SU-DHL-6 (cell line): Measurements from ENCODE around the gene CPED1.

ENCODE experiments used
- EZH2phosphoT487 ChIP-seq: fragments of 200-600 bp; sonication (generic), shearing (Covaris generic); conservative IDR thresholded peaks from 2 replicates; pipeline ENCODE4 v1.6.1; 2018; ENCODE audit warnings: mild to moderate bottlenecking, antibody characterized with exemption, low read length, moderate library complexity, mixed read lengths
- TF ChIP-seq, protein P1 (sequence below): fragments of 200-600 bp; sonication (generic); IDR thresholded peaks from one replicate; pipeline ENCODE4 v1.5.1; 2017; ENCODE audit warnings: antibody characterized with exemption, mild to moderate bottlenecking, low read length, moderate library complexity; ENCODE audit not compliant: insufficient read depth, poor library complexity, severe bottlenecking

DNA sequence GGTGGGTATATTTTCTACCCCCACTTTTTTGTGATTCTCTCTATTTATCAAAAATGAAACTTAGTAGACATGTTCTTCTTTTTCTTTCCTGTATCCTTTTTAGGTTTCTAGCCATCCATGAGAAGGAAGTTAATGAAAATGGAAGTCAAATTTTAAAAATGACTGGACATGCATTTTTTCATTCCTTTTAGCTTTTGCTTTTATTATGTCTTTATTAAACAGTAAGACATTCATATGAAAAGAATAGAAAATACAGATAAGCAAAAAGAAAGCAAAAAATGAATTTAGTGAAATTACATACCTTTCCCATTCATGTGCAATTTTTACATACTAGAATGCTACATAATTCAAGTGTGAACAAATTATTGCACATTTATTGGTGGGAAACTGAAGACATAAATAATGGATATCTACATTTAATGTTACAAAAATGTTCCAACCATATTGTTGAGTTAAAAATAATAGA lies 88.7 kb downstream of the CPED1 start:
- TF ChIP-seq, protein P1, sequence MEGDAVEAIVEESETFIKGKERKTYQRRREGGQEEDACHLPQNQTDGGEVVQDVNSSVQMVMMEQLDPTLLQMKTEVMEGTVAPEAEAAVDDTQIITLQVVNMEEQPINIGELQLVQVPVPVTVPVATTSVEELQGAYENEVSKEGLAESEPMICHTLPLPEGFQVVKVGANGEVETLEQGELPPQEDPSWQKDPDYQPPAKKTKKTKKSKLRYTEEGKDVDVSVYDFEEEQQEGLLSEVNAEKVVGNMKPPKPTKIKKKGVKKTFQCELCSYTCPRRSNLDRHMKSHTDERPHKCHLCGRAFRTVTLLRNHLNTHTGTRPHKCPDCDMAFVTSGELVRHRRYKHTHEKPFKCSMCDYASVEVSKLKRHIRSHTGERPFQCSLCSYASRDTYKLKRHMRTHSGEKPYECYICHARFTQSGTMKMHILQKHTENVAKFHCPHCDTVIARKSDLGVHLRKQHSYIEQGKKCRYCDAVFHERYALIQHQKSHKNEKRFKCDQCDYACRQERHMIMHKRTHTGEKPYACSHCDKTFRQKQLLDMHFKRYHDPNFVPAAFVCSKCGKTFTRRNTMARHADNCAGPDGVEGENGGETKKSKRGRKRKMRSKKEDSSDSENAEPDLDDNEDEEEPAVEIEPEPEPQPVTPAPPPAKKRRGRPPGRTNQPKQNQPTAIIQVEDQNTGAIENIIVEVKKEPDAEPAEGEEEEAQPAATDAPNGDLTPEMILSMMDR: no peak
- no peak for TF ChIP-seq EZH2phosphoT487
